HG03045 (cell line): ENCODE results near the gene RNF144B.

Experiments
- ATAC-seq: cut with Tn5 transposase; IDR thresholded peaks from one replicate; pipeline ENCODE4 v1.9.1; 2021; ENCODE audit warnings: mild to moderate bottlenecking, moderate library complexity; ENCODE audit not compliant: unreplicated experiment

RNF144B gene

GRCh38 chr6:18478610-18479009 lies 91.5 kb downstream of the RNF144B start:
- ATAC-seq, result no peak

GRCh38 chr6:18481870-18482269 lies 94.7 kb downstream of the RNF144B start:
- ATAC-seq, result no peak

- ATAC-seq, result no peak
Observed at GRCh38 chr6:18485660-18486435, 98.7 kb downstream of the RNF144B start.

- no peak for ATAC-seq
Observed at GRCh38 chr6:18488004-18488403, 100.9 kb downstream of the RNF144B start.

GRCh38 chr6:18488526-18489270 lies 101.5 kb downstream of the RNF144B start:
- ATAC-seq, result no peak

GRCh38 chr6:18489335-18489734 lies 102.2 kb downstream of the RNF144B start:
- ATAC-seq, result no peak

- no peak for ATAC-seq
Observed at GRCh38 chr6:18491308-18492045, 104.3 kb downstream of the RNF144B start.

- no peak for ATAC-seq
Observed at GRCh38 chr6:18492972-18493371, 105.8 kb downstream of the RNF144B start.

- no peak for ATAC-seq
Observed at GRCh38 chr6:18493382-18493891, 106.3 kb downstream of the RNF144B start.

GRCh38 chr6:18493925-18494324 lies 106.8 kb downstream of the RNF144B start:
- ATAC-seq, result no peak

- ATAC-seq, result no peak
Observed at GRCh38 chr6:18495236-18495635, 108.1 kb downstream of the RNF144B start.

- ATAC-seq, result no peak
Observed at GRCh38 chr6:18496462-18496861, 109.3 kb downstream of the RNF144B start.

- ATAC-seq, result no peak
Observed at GRCh38 chr6:18497006-18497405, 109.9 kb downstream of the RNF144B start.

GRCh38 chr6:18498408-18498807 lies 111.3 kb downstream of the RNF144B start:
- ATAC-seq, result no peak

GRCh38 chr6:18500921-18501662 lies 113.9 kb downstream of the RNF144B start:
- ATAC-seq, result no peak

GRCh38 chr6:18501663-18502013 lies 114.5 kb downstream of the RNF144B start:
- no peak for ATAC-seq

- ATAC-seq, result no peak
Observed at GRCh38 chr6:18503206-18503592, 116.0 kb downstream of the RNF144B start.

- peak; percentile 75 for ATAC-seq
Observed at GRCh38 chr6:18503593-18504231, 116.6 kb downstream of the RNF144B start.

GRCh38 chr6:18504232-18504596 lies 117.1 kb downstream of the RNF144B start:
- no peak for ATAC-seq

- no peak for ATAC-seq
Observed at GRCh38 chr6:18506382-18507017, 119.3 kb downstream of the RNF144B start.
